Loucy (cell line): Measurements from ENCODE around the gene EHBP1L1.

Source experiments
- EZH2phosphoT487 ChIP-seq: fragments of 200-600 bp; IDR thresholded peaks from 2 replicates; pipeline ENCODE4 v1.6.1; 2018; ENCODE audit warnings: antibody characterized with exemption, mild to moderate bottlenecking, moderate library complexity, borderline replicate concordance
- TF ChIP-seq, protein P1 (sequence below): fragments of 200-600 bp; sonication (generic); conservative IDR thresholded peaks from 2 replicates; pipeline ENCODE4 v1.5.1; 2014; ENCODE audit warnings: mild to moderate bottlenecking, antibody characterized with exemption, low read length

GRCh38 chr11:65615950-65616574 is 40.2 kb downstream of the EHBP1L1 start:
- TF ChIP-seq, protein P1, sequence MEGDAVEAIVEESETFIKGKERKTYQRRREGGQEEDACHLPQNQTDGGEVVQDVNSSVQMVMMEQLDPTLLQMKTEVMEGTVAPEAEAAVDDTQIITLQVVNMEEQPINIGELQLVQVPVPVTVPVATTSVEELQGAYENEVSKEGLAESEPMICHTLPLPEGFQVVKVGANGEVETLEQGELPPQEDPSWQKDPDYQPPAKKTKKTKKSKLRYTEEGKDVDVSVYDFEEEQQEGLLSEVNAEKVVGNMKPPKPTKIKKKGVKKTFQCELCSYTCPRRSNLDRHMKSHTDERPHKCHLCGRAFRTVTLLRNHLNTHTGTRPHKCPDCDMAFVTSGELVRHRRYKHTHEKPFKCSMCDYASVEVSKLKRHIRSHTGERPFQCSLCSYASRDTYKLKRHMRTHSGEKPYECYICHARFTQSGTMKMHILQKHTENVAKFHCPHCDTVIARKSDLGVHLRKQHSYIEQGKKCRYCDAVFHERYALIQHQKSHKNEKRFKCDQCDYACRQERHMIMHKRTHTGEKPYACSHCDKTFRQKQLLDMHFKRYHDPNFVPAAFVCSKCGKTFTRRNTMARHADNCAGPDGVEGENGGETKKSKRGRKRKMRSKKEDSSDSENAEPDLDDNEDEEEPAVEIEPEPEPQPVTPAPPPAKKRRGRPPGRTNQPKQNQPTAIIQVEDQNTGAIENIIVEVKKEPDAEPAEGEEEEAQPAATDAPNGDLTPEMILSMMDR: no peak
- no peak for TF ChIP-seq EZH2phosphoT487
